Measurements from ENCODE around the gene N4BP3.

N4BP3 gene

GRCh38 chr5:178113841-178114324 lies 551 bp downstream of the N4BP3 start:
- POLR2A ChIA-PET = no interaction called here
- no peak for TF ChIP-seq CTCF (IDR thresholded peaks at IDR 0.05; ENCODE audit: insufficient read depth, low read length, missing control alignments)
- CTCF ChIA-PET = interaction anchor here (1.2 kb wide), 1 partner anchor 15 kb away, joined by 3 read pairs; no protein-coding TSS in a partner anchor
- no peak for DNase-seq (ENCODE audit: low read depth, low spot score)
- peak overlapping the region; percentile 25; the same call in 1 of the 2 replicates for H3K4me3 ChIP-seq (ENCODE audit: low read depth, low read length)

GRCh38 chr5:178114325-178115135 lies 1.2 kb downstream of the N4BP3 start:
- no peak for TF ChIP-seq CTCF (IDR thresholded peaks at IDR 0.05; ENCODE audit: insufficient read depth, low read length, missing control alignments)
- CTCF ChIA-PET = interaction anchor here (1.2 kb wide), 1 partner anchor 14 kb away, joined by 3 read pairs; no protein-coding TSS in a partner anchor
- POLR2A ChIA-PET = no interaction called here
- no peak overlapping the region for H3K4me3 ChIP-seq (ENCODE audit: low read depth, low read length)
- no peak for DNase-seq (ENCODE audit: low read depth, low spot score)

- DNase-seq (ENCODE audit: low read depth, low spot score) = no peak
- CTCF ChIA-PET = interaction anchor here (1.2 kb wide), 1 partner anchor 14 kb away, joined by 3 read pairs; no protein-coding TSS in a partner anchor
Observed at GRCh38 chr5:178115136-178115813, 1.9 kb downstream of the N4BP3 start.

GRCh38 chr5:178115814-178116142 lies 2.4 kb downstream of the N4BP3 start:
- POLR2A ChIA-PET = no interaction called here
- CTCF ChIA-PET = no interaction called here
- H3K4me3 ChIP-seq (ENCODE audit: low read depth, low read length) = no peak overlapping the region
- no peak for DNase-seq (ENCODE audit: low read depth, low spot score)
- no peak for TF ChIP-seq CTCF (IDR thresholded peaks at IDR 0.05; ENCODE audit: insufficient read depth, low read length, missing control alignments)

More at GRCh38 chr5:178115136-178115813, 1.9 kb downstream of the N4BP3 start:
- no peak overlapping the region for H3K4me3 ChIP-seq (ENCODE audit: low read depth, low read length)
- POLR2A ChIA-PET = no interaction called here
- no peak for TF ChIP-seq CTCF (IDR thresholded peaks at IDR 0.05; ENCODE audit: insufficient read depth, low read length, missing control alignments)

GRCh38 chr5:178116143-178116885 lies 3.0 kb downstream of the N4BP3 start:
- CTCF ChIA-PET = no interaction called here
- no peak overlapping the region for H3K4me3 ChIP-seq (ENCODE audit: low read depth, low read length)
- TF ChIP-seq CTCF (IDR thresholded peaks at IDR 0.05; ENCODE audit: insufficient read depth, low read length, missing control alignments) = no peak
- no peak for DNase-seq (ENCODE audit: low read depth, low spot score)
- POLR2A ChIA-PET = no interaction called here

Data from AG04449 (cell line).